NCI-H2227 treated with DMSO at 0.1 percent for 48 hours (cell line): Measurements from ENCODE around the gene UNK.
"Not testable (repeated sequence)": the region's sequence is repeated elsewhere in the genome, so short reads cannot be mapped to it uniquely, and the experiment has no call there.

ENCODE experiments used
- DNase-seq: peaks from one replicate; lab custom pipeline; 2025; lab: John Stamatoyannopoulos, UW

Gene UNK

GRCh38 chr17:75754378-75755204 is 30.0 kb upstream of the UNK start:
- DNase-seq = no peak

DNA sequence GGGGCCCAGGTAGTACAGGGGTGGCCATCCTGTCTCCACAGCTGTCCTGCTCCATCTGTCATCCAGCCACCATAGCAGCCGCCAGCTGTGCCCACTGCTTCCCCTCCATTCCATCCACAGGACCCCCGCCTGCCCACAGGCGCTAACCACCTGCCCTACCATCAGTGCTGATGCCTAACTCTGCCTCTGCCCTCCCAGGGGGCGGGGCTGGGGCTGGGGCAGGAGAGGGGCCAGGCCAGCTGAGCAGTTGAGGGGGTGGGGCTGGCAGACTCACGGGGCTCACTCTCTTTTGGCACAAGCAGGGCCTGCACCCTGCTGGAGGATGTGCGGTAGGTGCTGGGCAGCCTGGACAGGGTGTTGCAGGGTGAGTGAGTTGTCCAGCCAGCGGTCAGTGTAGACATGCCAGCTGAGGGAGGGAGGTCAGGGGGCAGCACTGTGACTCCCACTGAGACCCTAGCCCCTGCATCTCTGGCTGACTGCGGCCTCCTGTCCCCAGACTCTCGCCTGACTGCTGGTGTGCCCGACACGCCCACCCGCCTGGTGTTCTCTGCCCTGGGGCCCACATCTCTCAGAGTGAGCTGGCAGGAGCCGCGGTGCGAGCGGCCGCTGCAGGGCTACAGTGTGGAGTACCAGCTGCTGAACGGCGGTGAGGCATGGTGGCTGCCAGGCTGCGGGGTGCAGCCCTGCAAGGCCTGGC is 29.3 kb upstream of the UNK start:
- DNase-seq = no peak

GRCh38 chr17:75755990-75756389 is 28.6 kb upstream of the UNK start:
- no peak for DNase-seq

- DNase-seq = no peak
These were observed 28.0 kb upstream of the UNK start for GRCh38 chr17:75756451-75757085.

DNA sequence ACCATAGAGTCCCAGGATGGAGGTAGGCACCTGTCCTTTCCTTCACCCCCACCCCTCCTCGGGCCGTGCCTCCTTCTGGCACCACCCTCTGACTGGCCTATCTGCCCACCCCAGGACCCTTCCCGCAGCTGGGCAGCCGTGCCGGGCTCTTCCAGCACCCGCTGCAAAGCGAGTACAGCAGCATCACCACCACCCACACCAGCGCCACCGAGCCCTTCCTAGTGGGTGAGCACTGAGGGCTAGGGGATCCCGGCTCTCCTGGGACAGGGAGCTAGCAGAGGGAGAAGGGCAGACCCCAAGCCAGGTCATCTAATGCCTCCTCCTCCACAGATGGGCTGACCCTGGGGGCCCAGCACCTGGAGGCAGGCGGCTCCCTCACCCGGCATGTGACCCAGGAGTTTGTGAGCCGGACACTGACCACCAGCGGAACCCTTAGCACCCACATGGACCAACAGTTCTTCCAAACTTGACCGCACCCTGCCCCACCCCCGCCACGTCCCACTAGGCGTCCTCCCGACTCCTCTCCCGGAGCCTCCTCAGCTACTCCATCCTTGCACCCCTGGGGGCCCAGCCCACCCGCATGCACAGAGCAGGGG is 27.4 kb upstream of the UNK start:
- no peak for DNase-seq

- no peak for DNase-seq
These were observed 26.3 kb upstream of the UNK start for GRCh38 chr17:75758131-75758905.

GRCh38 chr17:75759457-75759856 is 25.1 kb upstream of the UNK start:
- no peak for DNase-seq

GRCh38 chr17:75759978-75760640 is 24.5 kb upstream of the UNK start:
- not testable (repeated sequence) for DNase-seq

DNA sequence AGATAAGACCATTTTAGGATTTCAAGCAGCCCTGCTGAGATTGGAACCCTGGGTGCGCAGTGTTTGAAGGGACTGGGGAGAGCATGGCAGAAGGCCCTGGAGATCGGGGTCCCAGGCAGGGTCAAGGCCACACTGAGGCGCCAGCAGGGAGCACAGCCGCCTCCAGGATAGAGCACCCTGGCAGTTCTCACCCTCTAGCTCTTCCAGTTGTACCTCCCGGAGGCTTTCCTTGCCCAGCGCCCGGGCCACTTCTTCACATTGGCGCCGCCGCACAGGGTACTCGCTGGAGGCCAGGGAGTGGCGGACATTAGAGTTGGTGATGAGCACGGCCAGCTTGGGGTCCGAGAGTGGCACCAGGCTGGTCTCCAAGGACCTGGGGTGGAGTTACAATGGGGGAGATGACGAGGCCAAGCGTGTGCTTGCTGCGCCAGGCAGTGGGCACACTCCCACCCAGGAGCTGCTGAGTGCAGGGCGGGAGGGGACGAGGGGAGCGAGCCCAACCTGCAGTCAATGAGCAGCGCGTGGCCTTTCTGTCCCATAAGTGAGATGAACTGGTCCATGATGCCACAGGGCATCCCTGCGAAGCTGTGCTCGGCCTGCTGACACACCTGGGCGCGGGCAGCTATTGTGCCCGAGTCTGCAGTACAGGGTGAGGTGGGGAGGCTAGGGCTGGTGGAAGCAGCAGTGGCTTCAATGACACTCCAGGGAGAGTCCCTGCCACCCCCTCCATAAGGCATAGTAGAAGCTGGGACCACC is 21.9 kb upstream of the UNK start:
- no peak for DNase-seq

GRCh38 chr17:75763269-75763607 is 21.4 kb upstream of the UNK start:
- no peak for DNase-seq

DNA sequence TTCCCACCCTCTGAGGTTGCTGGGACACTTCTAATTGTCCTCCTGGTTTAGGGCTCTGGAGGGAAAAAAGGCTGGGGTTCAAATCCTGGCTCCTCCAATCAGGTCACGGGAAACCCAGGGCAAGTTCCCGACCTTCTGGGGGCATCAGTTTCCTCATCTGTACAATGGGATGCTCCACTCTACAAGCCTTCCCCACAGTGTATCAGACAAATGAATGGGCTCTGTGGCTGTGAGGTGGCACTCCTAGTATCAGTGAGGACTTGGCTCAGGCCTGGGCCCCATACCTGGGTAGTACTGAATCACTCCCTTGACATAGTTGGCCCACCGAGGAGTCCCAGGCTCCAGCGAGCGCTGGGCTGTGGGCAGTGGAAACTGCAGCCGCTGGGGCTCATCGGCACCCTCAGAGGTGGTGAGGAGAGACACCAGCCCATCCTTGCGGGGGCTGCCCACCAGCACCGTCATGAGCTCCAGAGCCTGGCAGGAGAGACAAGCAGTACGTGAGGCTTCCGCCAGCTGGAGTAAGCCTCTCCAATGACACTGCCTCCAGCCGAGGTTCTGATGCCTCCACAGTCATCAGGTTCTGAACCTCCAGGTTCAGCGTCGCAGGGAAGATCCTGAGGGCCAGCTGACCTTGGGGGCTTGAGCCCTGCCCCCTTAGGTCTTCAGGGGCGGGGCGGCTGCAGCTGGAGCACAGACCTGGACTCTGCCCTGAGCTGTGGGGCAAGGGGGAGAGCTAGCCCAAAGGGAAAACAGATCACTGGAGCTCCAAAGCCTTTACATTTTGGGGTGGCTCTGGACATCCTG is 20.8 kb upstream of the UNK start:
- DNase-seq = no peak

DNA sequence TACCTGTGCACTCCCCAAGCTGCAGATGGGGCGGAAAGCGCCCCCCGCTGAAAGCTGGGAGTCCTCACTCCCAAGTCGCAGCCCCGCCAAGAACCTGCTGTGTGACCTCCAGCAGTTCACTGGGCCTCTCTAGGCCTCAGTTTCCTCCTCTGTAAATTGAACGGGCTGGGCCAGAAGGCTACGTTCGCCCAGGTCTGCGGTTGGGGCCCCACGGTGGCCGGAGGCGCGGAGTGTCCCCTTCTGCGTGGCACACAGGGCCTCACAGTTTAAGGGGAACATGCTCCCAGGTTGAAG is 20.2 kb upstream of the UNK start:
- no peak for DNase-seq

GRCh38 chr17:75764711-75765421 is 19.7 kb upstream of the UNK start, which contains the start of gene GALK1:
TSS of gene GALK1 (minus strand) at chr17:75765192. CDS start at chr17:75765136, 56 bp downstream.
- no peak for DNase-seq

GRCh38 chr17:75765981-75766380 is 18.6 kb upstream of the UNK start:
- DNase-seq = no peak

DNA sequence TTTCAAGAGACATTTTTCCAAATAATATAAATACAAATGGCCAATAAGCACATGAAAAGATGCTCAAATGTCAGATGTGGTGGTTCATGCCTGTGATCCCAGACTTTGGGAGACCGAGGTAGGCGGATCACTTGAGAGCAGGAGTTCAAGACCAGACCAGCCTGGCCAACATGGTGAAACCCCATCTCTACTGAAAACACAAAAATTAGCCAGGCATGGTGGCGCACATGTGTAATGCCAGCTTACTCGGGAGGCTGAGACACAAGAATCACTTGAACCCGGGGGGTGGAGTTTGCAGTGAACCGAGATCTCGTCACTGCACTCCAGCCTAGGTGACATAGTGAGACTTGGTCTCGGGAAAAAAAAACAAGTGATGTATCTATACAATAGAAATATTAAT is 16.7 kb upstream of the UNK start:
- no peak for DNase-seq

DNA sequence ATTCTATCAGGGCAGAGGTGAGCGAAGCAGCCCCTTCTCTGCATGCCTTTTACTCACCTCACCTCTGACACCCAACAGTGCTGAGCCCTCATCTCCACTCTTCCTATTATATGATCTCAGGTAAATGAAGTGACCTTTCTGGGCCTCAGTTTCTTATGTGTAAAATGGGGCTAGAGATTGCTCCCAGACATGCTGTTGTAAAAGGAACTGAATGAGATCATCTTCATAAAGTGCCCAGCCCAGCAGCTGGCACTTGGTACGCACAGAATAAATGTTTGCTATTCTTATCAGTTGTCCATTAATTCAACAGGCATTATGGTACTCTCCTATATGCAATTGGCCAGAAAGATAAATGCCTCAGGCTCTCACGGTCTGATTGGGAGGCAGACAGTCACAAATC is 15.1 kb upstream of the UNK start:
- no peak for DNase-seq

DNA sequence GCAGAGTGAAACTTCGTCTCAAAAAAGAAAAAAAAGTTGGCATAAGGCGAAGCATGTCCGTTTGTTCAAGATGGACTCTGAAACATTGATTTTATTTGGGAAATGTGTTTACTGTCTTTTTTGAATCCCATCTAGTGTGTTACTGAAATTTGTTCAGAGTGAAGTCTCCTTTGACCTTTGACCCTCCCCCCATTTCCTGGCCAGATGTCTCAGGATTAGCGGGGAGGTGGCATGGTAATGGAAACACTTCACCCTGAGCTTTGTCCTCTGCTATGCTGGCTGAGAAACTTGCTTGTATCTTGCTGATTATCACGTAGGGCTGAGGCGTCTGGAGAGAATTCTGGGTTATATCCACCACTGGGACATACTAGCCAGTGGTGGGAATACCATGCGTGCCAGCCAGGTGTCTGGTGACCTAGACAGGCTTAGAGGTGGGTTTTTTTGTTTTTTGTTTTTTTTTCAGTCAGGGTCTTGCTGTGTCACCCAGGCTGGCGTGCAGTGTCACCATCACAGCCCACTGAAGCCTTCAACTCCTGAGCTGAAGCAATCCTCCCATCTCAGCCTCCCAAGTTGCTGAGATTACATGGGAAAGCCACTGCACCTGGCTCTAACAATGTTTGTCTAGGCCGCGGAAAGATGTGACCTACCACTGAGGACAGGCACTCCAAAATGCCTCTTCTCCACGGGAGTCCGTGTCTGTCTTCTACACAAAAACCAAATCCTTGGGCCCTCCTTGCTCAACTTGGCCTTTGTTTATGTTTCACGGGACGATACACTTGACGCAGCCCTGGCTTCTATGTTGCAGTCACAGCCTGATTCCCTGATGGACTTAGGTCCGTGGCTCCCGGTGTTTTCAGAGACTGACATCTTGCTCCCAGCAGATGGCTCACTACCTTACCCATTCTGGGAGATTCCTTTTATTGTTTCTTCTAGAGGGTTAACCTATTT is 13.0 kb upstream of the UNK start:
- no peak for DNase-seq

- DNase-seq = no peak
These were observed 11.3 kb upstream of the UNK start for GRCh38 chr17:75773121-75773807.
